ENCODE data around the gene SMARCB1.

- TF ChIP-seq CTCF (IDR thresholded peaks at IDR 0.05) (no peak), POLR2A (IDR thresholded peaks at IDR 0.05) (no peak), POLR2AphosphoS5 (IDR thresholded peaks at IDR 0.05) (no peak)
Measured at GRCh38 chr22:23803001-23803819, 16.4 kb downstream of the SMARCB1 start.

Measured in breast epithelium (tissue), 3 donors.